ENCODE measurements around the gene USP22. TPM values are rescaled to one million over a fixed set of nuclear protein-coding genes. Genes with fewer than 3 reads are reported as not detected.

The USP22 gene
- total and polyA plus RNA-seq, 9 donors: 126 to 177 (median 151) TPM

GRCh38 chr17:21024024-21024423, 18.8 kb downstream of the USP22 start:
- WGBS (ENCODE audit: insufficient coverage): 24% methylated on average over 3 of the region's 8 CpGs
- Histone ChIP-seq H3K9me3 (replicated peaks; ENCODE audit: control insufficient read depth, low read depth, low read length) (no peaks in the 10 kb centered on the region), H3K36me3 (ENCODE audit: control insufficient read depth, insufficient read depth, low read length) (peaks cover 85% of the 10 kb centered on the region), H3K27me3 (ENCODE audit: control insufficient read depth, insufficient read depth, low read length) (no peaks in the 10 kb centered on the region), H3K4me3 (ENCODE audit: low read length) (no peak overlapping the region), H3K27ac (ENCODE audit: low read length) (no peak overlapping the region), H3K4me1 (ENCODE audit: control insufficient read depth, insufficient read depth, low read length) (peaks cover 13% of the 10 kb centered on the region)
- DNase-seq: no peak

- peaks cover 13% of the 10 kb centered on the region for H3K4me1 ChIP-seq (ENCODE audit: control insufficient read depth, insufficient read depth, low read length)
- 60% methylated on average over 2 of the region's 7 CpGs for WGBS (ENCODE audit: insufficient coverage)
Observed at GRCh38 chr17:21021208-21021803, 21.5 kb downstream of the USP22 start.

GRCh38 chr17:21020622-21021021, 22.2 kb downstream of the USP22 start:
- Histone ChIP-seq H3K4me3 (ENCODE audit: low read length) (no peak overlapping the region), H3K27ac (ENCODE audit: low read length) (no peak overlapping the region), H3K9me3 (replicated peaks; ENCODE audit: control insufficient read depth, low read depth, low read length) (no peaks in the 10 kb centered on the region), H3K36me3 (ENCODE audit: control insufficient read depth, insufficient read depth, low read length) (peaks cover 85% of the 10 kb centered on the region), H3K27me3 (ENCODE audit: control insufficient read depth, insufficient read depth, low read length) (no peaks in the 10 kb centered on the region), H3K4me1 (ENCODE audit: control insufficient read depth, insufficient read depth, low read length) (peaks cover 13% of the 10 kb centered on the region)
- 66% methylated on average over 6 of the region's 10 CpGs for WGBS (ENCODE audit: insufficient coverage)
- no peak for DNase-seq

More at GRCh38 chr17:21021208-21021803, 21.5 kb downstream of the USP22 start:
- Histone ChIP-seq H3K36me3 (ENCODE audit: control insufficient read depth, insufficient read depth, low read length) (peaks cover 85% of the 10 kb centered on the region), H3K27me3 (ENCODE audit: control insufficient read depth, insufficient read depth, low read length) (no peaks in the 10 kb centered on the region), H3K27ac (ENCODE audit: low read length) (no peak overlapping the region), H3K9me3 (replicated peaks; ENCODE audit: control insufficient read depth, low read depth, low read length) (no peaks in the 10 kb centered on the region), H3K4me3 (ENCODE audit: low read length) (no peak overlapping the region)
- DNase-seq: no peak

GRCh38 chr17:21019976-21020586, 22.7 kb downstream of the USP22 start:
- no peaks in the 10 kb centered on the region for H3K9me3 ChIP-seq (replicated peaks; ENCODE audit: control insufficient read depth, low read depth, low read length)
- H3K27me3 ChIP-seq (ENCODE audit: control insufficient read depth, insufficient read depth, low read length): no peaks in the 10 kb centered on the region
- H3K4me1 ChIP-seq (ENCODE audit: control insufficient read depth, insufficient read depth, low read length): peaks cover 13% of the 10 kb centered on the region
- peaks cover 86% of the 10 kb centered on the region for H3K36me3 ChIP-seq (ENCODE audit: control insufficient read depth, insufficient read depth, low read length)
- DNase-seq: no peak
- H3K4me3 ChIP-seq (ENCODE audit: low read length): no peak overlapping the region
- H3K27ac ChIP-seq (ENCODE audit: low read length): no peak overlapping the region
- no CpG with 5 or more reads among the region's 6 CpGs for WGBS (ENCODE audit: insufficient coverage)

GRCh38 chr17:21018894-21019293, 23.9 kb downstream of the USP22 start:
- peaks cover 13% of the 10 kb centered on the region for H3K4me1 ChIP-seq (ENCODE audit: control insufficient read depth, insufficient read depth, low read length)
- 89% methylated on average over 9 of the region's 9 CpGs for WGBS (ENCODE audit: insufficient coverage)
- no peaks in the 10 kb centered on the region for H3K27me3 ChIP-seq (ENCODE audit: control insufficient read depth, insufficient read depth, low read length)
- DNase-seq: no peak
- no peak overlapping the region for H3K4me3 ChIP-seq (ENCODE audit: low read length)
- H3K27ac ChIP-seq (ENCODE audit: low read length): no peak overlapping the region
- peaks cover 86% of the 10 kb centered on the region for H3K36me3 ChIP-seq (ENCODE audit: control insufficient read depth, insufficient read depth, low read length)
- no peaks in the 10 kb centered on the region for H3K9me3 ChIP-seq (replicated peaks; ENCODE audit: control insufficient read depth, low read depth, low read length)

- Histone ChIP-seq H3K4me3 (ENCODE audit: low read length) (no peak overlapping the region), H3K36me3 (ENCODE audit: control insufficient read depth, insufficient read depth, low read length) (peaks cover 86% of the 10 kb centered on the region), H3K4me1 (ENCODE audit: control insufficient read depth, insufficient read depth, low read length) (peaks cover 13% of the 10 kb centered on the region), H3K27me3 (ENCODE audit: control insufficient read depth, insufficient read depth, low read length) (no peaks in the 10 kb centered on the region), H3K27ac (ENCODE audit: low read length) (no peak overlapping the region), H3K9me3 (replicated peaks; ENCODE audit: control insufficient read depth, low read depth, low read length) (no peaks in the 10 kb centered on the region)
- DNase-seq: no peak
- WGBS (ENCODE audit: insufficient coverage): 78% methylated on average over 10 of the region's 10 CpGs
Observed at GRCh38 chr17:21017861-21018260, 24.9 kb downstream of the USP22 start.

GRCh38 chr17:21017256-21017655, 25.6 kb downstream of the USP22 start:
- H3K4me3 ChIP-seq (ENCODE audit: low read length): no peak overlapping the region
- H3K27ac ChIP-seq (ENCODE audit: low read length): no peak overlapping the region
- H3K4me1 ChIP-seq (ENCODE audit: control insufficient read depth, insufficient read depth, low read length): peaks cover 13% of the 10 kb centered on the region
- H3K36me3 ChIP-seq (ENCODE audit: control insufficient read depth, insufficient read depth, low read length): peaks cover 92% of the 10 kb centered on the region
- WGBS (ENCODE audit: insufficient coverage): 90% methylated on average over 13 of the region's 15 CpGs
- H3K27me3 ChIP-seq (ENCODE audit: control insufficient read depth, insufficient read depth, low read length): no peaks in the 10 kb centered on the region
- no peaks in the 10 kb centered on the region for H3K9me3 ChIP-seq (replicated peaks; ENCODE audit: control insufficient read depth, low read depth, low read length)
- no peak for DNase-seq

GRCh38 chr17:21016826-21017225, 26.0 kb downstream of the USP22 start:
- Histone ChIP-seq H3K36me3 (ENCODE audit: control insufficient read depth, insufficient read depth, low read length) (peaks cover 96% of the 10 kb centered on the region), H3K27ac (ENCODE audit: low read length) (no peak overlapping the region), H3K4me1 (ENCODE audit: control insufficient read depth, insufficient read depth, low read length) (peaks cover 12% of the 10 kb centered on the region), H3K27me3 (ENCODE audit: control insufficient read depth, insufficient read depth, low read length) (no peaks in the 10 kb centered on the region), H3K4me3 (ENCODE audit: low read length) (no peak overlapping the region), H3K9me3 (replicated peaks; ENCODE audit: control insufficient read depth, low read depth, low read length) (no peaks in the 10 kb centered on the region)
- no peak for DNase-seq
- 96% methylated on average over 3 of the region's 7 CpGs for WGBS (ENCODE audit: insufficient coverage)

- H3K36me3 ChIP-seq (ENCODE audit: control insufficient read depth, insufficient read depth, low read length): peaks cover 96% of the 10 kb centered on the region
- H3K9me3 ChIP-seq (replicated peaks; ENCODE audit: control insufficient read depth, low read depth, low read length): no peaks in the 10 kb centered on the region
- H3K4me3 ChIP-seq (ENCODE audit: low read length): no peak overlapping the region
- 85% methylated on average over 12 of the region's 15 CpGs for WGBS (ENCODE audit: insufficient coverage)
- DNase-seq: no peak
- H3K27me3 ChIP-seq (ENCODE audit: control insufficient read depth, insufficient read depth, low read length): no peaks in the 10 kb centered on the region
- H3K27ac ChIP-seq (ENCODE audit: low read length): no peak overlapping the region
- H3K4me1 ChIP-seq (ENCODE audit: control insufficient read depth, insufficient read depth, low read length): peaks cover 5% of the 10 kb centered on the region
Observed at GRCh38 chr17:21015564-21015963, 27.2 kb downstream of the USP22 start.

- H3K27me3 ChIP-seq (ENCODE audit: control insufficient read depth, insufficient read depth, low read length): no peaks in the 10 kb centered on the region
- peaks cover 95% of the 10 kb centered on the region for H3K36me3 ChIP-seq (ENCODE audit: control insufficient read depth, insufficient read depth, low read length)
- no peak for DNase-seq
- no peaks in the 10 kb centered on the region for H3K4me1 ChIP-seq (ENCODE audit: control insufficient read depth, insufficient read depth, low read length)
- 94% methylated on average over 10 of the region's 11 CpGs for WGBS (ENCODE audit: insufficient coverage)
- no peak overlapping the region for H3K27ac ChIP-seq (ENCODE audit: low read length)
- H3K9me3 ChIP-seq (replicated peaks; ENCODE audit: control insufficient read depth, low read depth, low read length): no peaks in the 10 kb centered on the region
- no peak overlapping the region for H3K4me3 ChIP-seq (ENCODE audit: low read length)
Observed at GRCh38 chr17:21014498-21014897, 28.3 kb downstream of the USP22 start.
